Epithelial cell of prostate (primary cell): ENCODE measurements around the gene SLC22A31.
"Not testable (repeated sequence)": the region's sequence is repeated elsewhere in the genome, so short reads cannot be mapped to it uniquely, and the experiment has no call there.

Experiments
- DNase-seq: peaks from one replicate; pipeline ENCODE4 v3.0.0-alpha.2; 2011; ENCODE audit warnings: low read depth, low spot score
- H3K27ac ChIP-seq: fragments of 450-650 bp; 2 replicates; pipeline ENCODE4 v1.5.1; 2017; ENCODE audit warnings: mild to moderate bottlenecking

SLC22A31 gene

GRCh38 chr16:89200124-89200849, at the start of gene SLC22A31:
SLC22A31 (minus strand) TSS chr16:89200537; CDS start chr16:89200501, 36 bp downstream.
- no peak for DNase-seq
- no peak within 1 kb of the TSS for H3K27ac ChIP-seq

DNA sequence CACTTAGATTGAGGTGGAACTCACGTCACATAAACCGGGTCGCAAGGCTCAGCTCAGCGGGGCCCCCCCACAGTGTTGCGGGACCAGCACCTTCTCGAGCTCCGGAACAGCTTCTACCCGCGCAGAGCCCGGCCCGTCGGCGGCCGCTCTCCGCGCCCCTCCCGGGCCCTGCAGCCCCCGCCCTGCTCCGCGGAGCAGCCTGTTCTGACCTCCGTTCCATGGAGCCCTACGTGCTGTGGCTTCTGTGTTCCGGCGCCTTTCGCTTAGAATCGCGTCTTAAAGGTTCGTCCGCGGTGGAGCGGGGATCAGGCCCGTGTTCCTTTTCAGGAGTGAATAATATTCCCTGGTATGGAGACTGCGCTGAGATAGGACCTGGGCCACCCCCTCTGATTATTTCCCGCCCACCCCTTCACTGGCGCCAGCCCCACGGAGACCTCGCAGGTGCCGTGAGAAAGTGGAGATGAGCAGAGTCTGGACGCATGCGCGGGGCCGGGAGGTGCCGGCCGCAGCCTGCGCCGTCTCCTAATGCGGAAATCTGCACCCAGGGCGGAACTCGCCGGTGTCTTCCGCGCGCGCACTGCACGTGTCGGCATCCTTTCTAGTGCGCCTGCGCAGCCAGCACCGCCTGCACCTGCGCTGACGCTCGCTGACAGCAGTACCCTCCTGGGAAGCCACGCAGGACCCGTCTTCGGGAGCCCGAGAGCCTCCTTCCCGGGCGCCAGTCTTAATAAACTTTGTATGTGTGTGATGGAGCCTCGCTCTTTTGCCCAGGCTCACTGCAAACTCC, 48.1 kb upstream of the SLC22A31 start:
- H3K27ac ChIP-seq = no peak overlapping the region
- no peak for DNase-seq

DNA sequence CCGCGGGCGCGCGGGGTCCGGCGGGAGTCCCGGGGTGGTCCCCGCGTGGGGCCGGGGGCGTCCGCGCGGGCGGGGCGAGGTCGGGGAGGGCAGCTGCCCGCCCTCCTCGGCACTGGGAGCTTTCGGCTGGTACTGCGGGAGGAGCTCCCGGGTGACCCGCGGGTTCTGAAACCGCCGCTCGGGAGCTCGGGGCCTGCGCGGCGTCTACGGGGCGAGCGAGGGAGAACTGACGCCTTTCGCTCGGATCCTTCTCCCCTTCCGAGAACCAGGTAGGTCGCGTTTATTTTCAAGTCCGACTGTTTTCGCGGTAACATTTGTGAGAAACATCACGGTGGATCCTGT, 47.4 kb upstream of the SLC22A31 start:
- H3K27ac ChIP-seq, DNase-seq: not testable (repeated sequence)

GRCh38 chr16:89246903-89247733, 46.8 kb upstream of the SLC22A31 start:
- no peak overlapping the region for H3K27ac ChIP-seq
- DNase-seq = no peak

- no peak for DNase-seq
- H3K27ac ChIP-seq = no peak overlapping the region
Measured at GRCh38 chr16:89246383-89246902, 46.1 kb upstream of the SLC22A31 start.

- no peak for DNase-seq
- no peak overlapping the region for H3K27ac ChIP-seq
Measured at GRCh38 chr16:89244754-89245153, 44.4 kb upstream of the SLC22A31 start.

GRCh38 chr16:89244264-89244663, 43.9 kb upstream of the SLC22A31 start:
- H3K27ac ChIP-seq, DNase-seq: not testable (repeated sequence)

GRCh38 chr16:89243664-89244063, 43.3 kb upstream of the SLC22A31 start:
- no peak for DNase-seq
- H3K27ac ChIP-seq = no peak overlapping the region

DNA sequence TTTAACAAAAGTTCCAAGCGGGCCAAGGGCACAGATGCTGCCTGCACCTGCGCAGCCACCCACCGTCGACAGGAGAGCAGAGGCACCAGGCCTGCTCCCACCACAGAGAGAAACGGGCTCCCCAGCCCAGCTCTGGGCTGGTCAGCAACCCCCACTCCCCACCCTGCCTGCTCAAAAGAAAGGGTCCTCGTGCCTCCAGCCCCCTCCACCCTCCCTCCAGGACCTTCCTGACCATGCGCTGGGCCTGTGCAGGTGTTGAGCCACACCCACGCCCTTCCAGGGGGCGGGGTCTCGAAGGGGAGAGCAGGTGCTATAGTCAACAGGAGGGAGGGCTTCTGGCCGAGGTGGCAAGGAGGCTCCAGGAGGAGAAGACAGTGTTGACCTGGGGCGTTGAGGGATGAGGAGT, 42.5 kb upstream of the SLC22A31 start:
- H3K27ac ChIP-seq = no peak overlapping the region
- no peak for DNase-seq

DNA sequence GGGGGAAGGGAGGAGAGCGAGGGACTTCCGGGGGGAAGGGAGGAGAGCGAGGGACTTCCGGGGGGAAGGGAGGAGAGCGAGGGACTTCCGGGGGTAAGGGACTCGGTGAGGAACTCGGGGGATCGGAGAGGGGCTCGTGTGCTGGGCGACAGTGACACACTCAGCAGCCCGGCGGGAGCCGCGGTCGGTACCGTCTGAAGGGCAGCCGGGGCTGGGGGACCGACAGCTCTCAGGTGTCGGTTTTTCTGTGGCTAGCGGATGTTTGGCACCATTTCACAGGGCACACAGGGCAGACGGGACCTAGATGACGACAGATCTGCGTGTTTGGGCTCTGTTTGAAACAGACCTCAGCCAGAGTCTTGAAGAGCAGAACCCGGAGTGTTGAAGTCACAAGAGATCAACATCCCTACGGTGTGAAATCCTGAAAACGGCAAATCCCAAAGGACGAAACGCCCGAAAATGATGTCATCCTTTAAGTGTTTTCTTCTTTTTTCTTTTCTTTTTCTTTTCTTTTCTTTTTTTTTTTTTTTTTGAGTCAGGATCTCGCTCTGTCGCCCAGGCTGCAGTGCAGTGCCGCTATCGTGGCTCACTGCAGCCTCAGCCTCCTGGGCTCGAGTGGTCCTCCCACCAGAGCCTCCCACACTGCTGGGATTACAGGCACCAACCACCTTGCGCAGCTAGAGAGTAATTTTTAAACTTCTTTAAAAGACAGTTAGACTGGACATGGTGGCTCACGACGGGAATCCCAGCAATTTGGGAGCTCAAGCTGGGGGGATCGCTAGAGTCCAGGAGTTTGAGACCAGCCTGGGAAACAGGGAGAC, 41.1 kb upstream of the SLC22A31 start:
- peak overlapping the region; percentile 81 for H3K27ac ChIP-seq
- peak; percentile 10 for DNase-seq

- DNase-seq = no peak
- no peak overlapping the region for H3K27ac ChIP-seq
Measured at GRCh38 chr16:89237733-89238132, 37.4 kb upstream of the SLC22A31 start.

GRCh38 chr16:89233678-89234490, 33.5 kb upstream of the SLC22A31 start:
- no peak for DNase-seq
- no peak overlapping the region for H3K27ac ChIP-seq

DNA sequence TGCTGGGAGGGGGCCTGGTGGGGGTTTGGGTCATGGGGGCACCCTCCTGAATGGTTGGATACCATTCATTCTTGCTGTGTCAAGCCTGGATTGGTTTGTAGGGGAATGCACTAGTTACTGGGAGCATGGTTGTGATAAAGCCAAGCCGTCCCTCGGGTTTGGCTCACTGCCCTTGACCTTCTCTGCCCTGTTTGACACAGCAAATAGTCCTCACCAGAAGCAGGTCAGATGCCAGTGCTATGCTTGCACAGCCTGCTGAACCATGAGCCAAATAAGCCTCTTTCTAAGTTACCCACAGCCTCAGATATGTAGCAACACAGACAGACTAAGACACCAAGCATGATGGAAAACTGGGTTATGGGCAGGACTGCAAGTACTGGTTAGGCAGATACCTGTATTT, 31.8 kb upstream of the SLC22A31 start:
- DNase-seq = no peak
- H3K27ac ChIP-seq = no peak overlapping the region

GRCh38 chr16:89230255-89230654, 29.9 kb upstream of the SLC22A31 start:
- no peak overlapping the region for H3K27ac ChIP-seq
- no peak for DNase-seq

DNA sequence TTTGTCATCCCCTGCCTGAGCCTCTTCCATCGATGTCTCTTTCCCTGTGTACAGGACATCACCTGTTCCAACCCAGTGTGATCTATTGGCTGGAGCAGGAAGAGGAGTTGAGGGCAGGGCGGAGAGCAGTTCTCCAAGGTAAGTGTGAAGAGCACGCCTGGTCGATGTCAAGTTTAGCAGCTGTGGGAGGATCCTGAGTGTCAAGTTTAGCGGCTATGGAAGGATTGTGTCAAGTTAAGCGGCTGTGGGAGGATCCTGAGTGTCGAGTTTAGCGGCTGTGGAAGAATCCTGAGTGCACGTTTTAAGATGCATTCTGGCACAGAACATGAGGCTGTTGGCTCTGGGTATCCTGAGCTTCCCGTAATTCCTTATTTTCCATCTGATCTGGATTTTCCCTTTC, 24.3 kb upstream of the SLC22A31 start:
- DNase-seq = no peak

GRCh38 chr16:89222931-89223330, 22.6 kb upstream of the SLC22A31 start:
- no peak for DNase-seq

More for the DNA sequence above, 24.3 kb upstream of the SLC22A31 start:
- H3K27ac ChIP-seq = no peak overlapping the region

DNA sequence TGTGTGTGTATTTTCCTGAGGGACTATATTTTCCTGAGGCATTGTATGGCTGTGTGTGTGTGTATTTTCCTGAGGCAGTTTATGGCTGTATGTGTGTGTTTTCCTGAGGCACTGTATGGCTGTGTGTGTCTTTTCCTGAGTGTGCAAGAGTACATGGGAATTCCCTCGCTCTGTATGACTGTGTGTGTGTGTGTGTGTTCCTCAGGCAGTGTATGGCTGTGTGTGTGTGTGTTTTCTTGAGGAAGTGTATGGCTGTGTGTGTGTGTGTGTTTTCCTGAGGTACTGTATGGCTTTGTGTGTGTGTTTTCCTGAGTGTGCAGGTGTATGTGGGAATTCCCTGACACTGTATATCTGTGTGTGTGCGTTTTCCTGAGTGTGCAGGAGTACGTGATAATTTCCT, 21.3 kb upstream of the SLC22A31 start:
- no peak for DNase-seq
- no peak overlapping the region for H3K27ac ChIP-seq

More at GRCh38 chr16:89222931-89223330, 22.6 kb upstream of the SLC22A31 start:
- H3K27ac ChIP-seq = no peak overlapping the region

- no peak for DNase-seq
- no peak overlapping the region for H3K27ac ChIP-seq
Measured at GRCh38 chr16:89219365-89219764, 19.0 kb upstream of the SLC22A31 start.
